Kidney (tissue), 14 donors: ENCODE data around the gene GNMT. TPM values are rescaled to one million over a fixed set of nuclear protein-coding genes. Genes with fewer than 3 reads are reported as not detected.

Experiments
- DNase-seq, 5 donors: peaks; one replicate each; pipeline ENCODE4 v3.0.0-alpha.2; 2013 to 2020
- FAIRE-seq: peaks from 2 replicates; lab custom pipeline; 2012; peaks lifted over from hg19 to GRCh38; lab: Jason Lieb, UNC
- H3K27ac ChIP-seq, 2 donors: one replicate each; pipeline ENCODE4 v1.7.0; 2013; ENCODE audit warnings: low read depth in 2 of 2, low read length in 2 of 2, inconsistent platforms in 1 of 2
- H3K27me3 ChIP-seq: one replicate; pipeline ENCODE4 v1.7.1; 2013; ENCODE audit warnings: low read length, inconsistent platforms; ENCODE audit not compliant: control insufficient read depth, insufficient read depth
- H3K36me3 ChIP-seq, 3 donors: one replicate each; pipeline versions ENCODE4 v1.7.0 to v1.7.1; 2013; ENCODE audit warnings: low read length in 3 of 3, control low read depth in 1 of 3, inconsistent platforms in 1 of 3; ENCODE audit not compliant: insufficient read depth in 3 of 3, control insufficient read depth in 2 of 3
- H3K4me1 ChIP-seq, 3 donors: one replicate each; pipeline versions ENCODE4 v1.7.0 to v1.7.1; 2013; ENCODE audit warnings: low read length in 3 of 3, inconsistent platforms in 1 of 3, low read depth in 1 of 3; ENCODE audit not compliant: control insufficient read depth in 2 of 3, insufficient read depth in 2 of 3
- H3K4me3 ChIP-seq, 3 donors: one replicate each; pipeline versions ENCODE4 v1.7.0 to v1.8.1; 2013; ENCODE audit warnings: low read length in 3 of 3, control low read depth in 1 of 3, inconsistent platforms in 1 of 3
- H3K9ac ChIP-seq, 3 donors: one replicate each; pipeline versions ENCODE4 v1.7.0 to v1.7.1; 2013; ENCODE audit warnings: low read length in 3 of 3, control low read depth in 1 of 3, inconsistent platforms in 1 of 3
- H3K9me3 ChIP-seq, 3 donors: one replicate each; pipeline versions ENCODE4 v1.7.0 to v1.7.1; 2013; ENCODE audit warnings: low read length in 3 of 3, control low read depth in 1 of 3, inconsistent platforms in 1 of 3; ENCODE audit not compliant: control insufficient read depth in 2 of 3, insufficient read depth in 1 of 3
- intact Hi-C: fragments of 100-400 bp; cut with DNase I; formaldehyde crosslinking; loops from one replicate; pipeline ENCODE4 v1.11.1; 2022
- polyA plus RNA-seq: library from polyadenylated mRNA; stranded (reverse); fragments of 350-450 nt; fragmentation: Illumina TruSeq; extraction: RNeasy Lipid Tissue Mini Kit (QIAGEN cat#74804); gene quantifications from one replicate; pipeline ENCODE4 v1.2.3, GENCODE V29; 2014; ENCODE audit warnings: low read depth, low replicate concordance; ENCODE audit not compliant: insufficient read depth
- total RNA-seq: library from RNA; stranded (reverse); fragmentation: NEBNext Ultra II Directional; extraction: Animal tissue kit (Norgen Biotek cat#: 25700); gene quantifications from one replicate; pipeline ENCODE4 v1.2.1, GENCODE V29; 2021
- TF ChIP-seq, protein P1 (sequence below): IDR thresholded peaks from 3 replicates; pipeline ENCODE4 v1.5.1; 2012; ENCODE audit warnings: mild to moderate bottlenecking, moderate library complexity, borderline replicate concordance; ENCODE audit not compliant: insufficient read depth; ENCODE audit errors: extremely low read depth
- donor health status: control.
- donor health status: control.
- donor health status: control.
- donor health status: control.
- donor health status: control.
- donor health status: DM: yes; HTN: yes; CAD: no.
- donor health status: Normal renal cell carcinoma (clear cell type).

The GNMT gene
- total and polyA plus RNA-seq, 2 donors from 2014 or later = 0.54 to 1.9 TPM

GRCh38 chr6:42959917-42960242 is 674 bp upstream of the GNMT start:
- no peaks in the 10 kb centered on the region for H3K9me3 ChIP-seq
- peak overlapping the region; percentile 4 to 79 (median 76) for H3K4me3 ChIP-seq
- H3K4me1 ChIP-seq = peaks cover 0 to 8% (median 0%) of the 10 kb centered on the region in 3 donors
- no peak overlapping the region for H3K27ac ChIP-seq
- H3K9ac ChIP-seq = peak overlapping the region in 1 of 3 donors; percentile 65
- TF ChIP-seq, protein P1, sequence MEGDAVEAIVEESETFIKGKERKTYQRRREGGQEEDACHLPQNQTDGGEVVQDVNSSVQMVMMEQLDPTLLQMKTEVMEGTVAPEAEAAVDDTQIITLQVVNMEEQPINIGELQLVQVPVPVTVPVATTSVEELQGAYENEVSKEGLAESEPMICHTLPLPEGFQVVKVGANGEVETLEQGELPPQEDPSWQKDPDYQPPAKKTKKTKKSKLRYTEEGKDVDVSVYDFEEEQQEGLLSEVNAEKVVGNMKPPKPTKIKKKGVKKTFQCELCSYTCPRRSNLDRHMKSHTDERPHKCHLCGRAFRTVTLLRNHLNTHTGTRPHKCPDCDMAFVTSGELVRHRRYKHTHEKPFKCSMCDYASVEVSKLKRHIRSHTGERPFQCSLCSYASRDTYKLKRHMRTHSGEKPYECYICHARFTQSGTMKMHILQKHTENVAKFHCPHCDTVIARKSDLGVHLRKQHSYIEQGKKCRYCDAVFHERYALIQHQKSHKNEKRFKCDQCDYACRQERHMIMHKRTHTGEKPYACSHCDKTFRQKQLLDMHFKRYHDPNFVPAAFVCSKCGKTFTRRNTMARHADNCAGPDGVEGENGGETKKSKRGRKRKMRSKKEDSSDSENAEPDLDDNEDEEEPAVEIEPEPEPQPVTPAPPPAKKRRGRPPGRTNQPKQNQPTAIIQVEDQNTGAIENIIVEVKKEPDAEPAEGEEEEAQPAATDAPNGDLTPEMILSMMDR = no peak
- FAIRE-seq = no peak
- intact Hi-C loops = no loop called here
- H3K27me3 ChIP-seq = no peaks in the 10 kb centered on the region
- DNase-seq = no peak
- H3K36me3 ChIP-seq = peaks cover 0 to 2% (median 0%) of the 10 kb centered on the region in 3 donors

DNA sequence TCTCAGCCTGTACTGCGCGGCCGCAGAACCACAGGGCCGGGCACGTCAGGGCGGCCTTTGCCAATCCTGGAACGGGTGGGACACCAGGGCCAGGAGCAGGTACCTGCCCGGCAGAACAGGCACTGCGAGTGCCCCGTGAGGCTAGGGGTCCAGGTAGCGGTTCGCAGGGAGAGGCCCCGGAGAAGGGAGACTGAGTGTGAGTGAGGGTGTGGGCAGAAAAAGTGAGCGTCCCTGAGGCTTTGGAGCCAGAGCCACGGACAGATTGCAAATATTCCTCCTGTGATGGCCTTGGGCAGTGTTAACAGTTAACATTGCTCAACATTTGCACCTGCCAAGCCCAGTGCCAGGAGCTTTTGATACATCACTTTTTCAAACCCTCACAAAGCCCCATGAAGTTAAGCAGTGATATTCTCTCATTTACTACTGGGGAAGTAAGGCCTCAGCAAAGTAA is 491 bp downstream of the GNMT start:
- H3K4me1 ChIP-seq = peaks cover 0 to 8% (median 0%) of the 10 kb centered on the region in 3 donors
- no peak overlapping the region for H3K9ac ChIP-seq
- TF ChIP-seq, protein P1 = no peak
- FAIRE-seq (no peak), DNase-seq (no peak)
- H3K4me3 ChIP-seq = peak overlapping the region in 2 of 3 donors; percentile 48 to 79
- peaks cover 0 to 5% (median 3%) of the 10 kb centered on the region in 3 donors for H3K36me3 ChIP-seq
- H3K9me3 ChIP-seq = no peaks in the 10 kb centered on the region
- H3K27me3 ChIP-seq = no peaks in the 10 kb centered on the region
- H3K27ac ChIP-seq = no peak overlapping the region
- intact Hi-C loops = no loop called here

- FAIRE-seq = no peak
- no peak for DNase-seq
- Histone ChIP-seq H3K36me3 (peaks cover 0 to 10% (median 3%) of the 10 kb centered on the region in 3 donors), H3K9me3 (no peaks in the 10 kb centered on the region), H3K4me1 (peaks cover 0 to 8% (median 0%) of the 10 kb centered on the region in 3 donors), H3K27me3 (no peaks in the 10 kb centered on the region), H3K4me3 (no peak overlapping the region), H3K9ac (no peak overlapping the region), H3K27ac (no peak overlapping the region)
- TF ChIP-seq, protein P1 = no peak
- intact Hi-C loops = no loop called here
Measured at GRCh38 chr6:42962096-42962495, 1.5 kb downstream of the GNMT start.

GRCh38 chr6:42962502-42963178 is 2.1 kb downstream of the GNMT start:
- DNase-seq (no peak), FAIRE-seq (no peak)
- no peaks in the 10 kb centered on the region for H3K27me3 ChIP-seq
- no peaks in the 10 kb centered on the region for H3K9me3 ChIP-seq
- H3K4me1 ChIP-seq = peaks cover 0 to 8% (median 0%) of the 10 kb centered on the region in 3 donors
- TF ChIP-seq, protein P1 = no peak
- H3K36me3 ChIP-seq = peaks cover 0 to 10% (median 3%) of the 10 kb centered on the region in 3 donors
- no peak overlapping the region for H3K4me3 ChIP-seq
- intact Hi-C loops = no loop called here
- H3K9ac ChIP-seq = no peak overlapping the region
- H3K27ac ChIP-seq = no peak overlapping the region
